Activated T-cell treated with anti-CD3 and anti-CD28 coated beads for 24 hours (primary cell): ENCODE data around the gene CFAP43.
"Not testable (repeated sequence)": the region's sequence is repeated elsewhere in the genome, so short reads cannot be mapped to it uniquely, and the experiment has no call there.

ENCODE experiments used
- DNase-seq: peaks from one replicate; pipeline ENCODE4 v3.0.0-alpha.2; 2020; ENCODE audit warnings: low read depth

The CFAP43 gene

DNA sequence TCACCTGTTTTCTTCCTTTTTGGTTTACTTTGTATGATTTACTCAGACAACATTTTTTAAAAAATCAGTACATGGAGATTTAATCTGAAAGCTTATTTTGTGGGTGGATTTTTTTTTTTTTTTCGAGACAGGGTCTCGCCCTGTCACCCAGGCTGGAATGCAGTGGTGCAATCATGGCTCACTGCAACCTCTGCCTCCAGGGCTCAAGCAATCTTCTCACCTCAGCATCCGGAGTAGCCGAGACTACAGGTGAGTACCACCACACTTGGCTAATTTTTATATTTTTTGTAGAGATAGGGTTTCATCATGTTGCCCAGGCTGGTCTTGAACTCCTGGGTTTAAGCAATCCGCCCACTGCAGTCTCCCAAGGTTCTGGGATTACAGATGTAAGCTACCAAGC lies 25.1 kb upstream of the CFAP43 start:
- no peak for DNase-seq

DNA sequence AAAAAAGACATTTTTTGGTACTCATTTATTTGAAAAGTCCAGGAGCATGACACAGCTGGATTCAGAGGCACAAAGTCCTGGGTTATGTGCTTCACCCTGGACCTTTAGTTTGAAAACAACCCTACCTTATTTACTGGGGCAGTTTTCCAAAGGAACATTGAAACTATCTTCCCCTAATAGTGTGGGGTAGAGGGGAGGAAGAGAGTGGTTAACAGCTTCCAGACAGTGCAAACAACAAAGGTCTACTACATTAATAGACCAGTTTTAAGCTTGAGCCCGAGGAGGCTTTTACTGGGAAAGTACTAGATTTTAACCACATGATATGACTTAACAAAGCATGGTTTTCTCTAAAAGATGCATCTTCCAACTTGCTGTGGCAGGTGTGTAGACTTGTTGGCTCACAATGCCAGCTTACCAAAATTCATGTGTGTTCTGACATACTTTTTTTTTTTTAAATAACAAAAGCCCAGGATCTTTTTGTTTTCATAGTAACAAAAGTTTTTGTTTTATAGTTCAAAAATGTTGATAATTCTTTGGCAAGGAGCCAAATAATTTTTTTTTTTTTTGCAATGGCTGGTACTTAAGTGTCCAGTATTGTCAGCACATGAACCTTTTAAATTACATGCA lies 24.3 kb upstream of the CFAP43 start:
- no peak for DNase-seq

DNA sequence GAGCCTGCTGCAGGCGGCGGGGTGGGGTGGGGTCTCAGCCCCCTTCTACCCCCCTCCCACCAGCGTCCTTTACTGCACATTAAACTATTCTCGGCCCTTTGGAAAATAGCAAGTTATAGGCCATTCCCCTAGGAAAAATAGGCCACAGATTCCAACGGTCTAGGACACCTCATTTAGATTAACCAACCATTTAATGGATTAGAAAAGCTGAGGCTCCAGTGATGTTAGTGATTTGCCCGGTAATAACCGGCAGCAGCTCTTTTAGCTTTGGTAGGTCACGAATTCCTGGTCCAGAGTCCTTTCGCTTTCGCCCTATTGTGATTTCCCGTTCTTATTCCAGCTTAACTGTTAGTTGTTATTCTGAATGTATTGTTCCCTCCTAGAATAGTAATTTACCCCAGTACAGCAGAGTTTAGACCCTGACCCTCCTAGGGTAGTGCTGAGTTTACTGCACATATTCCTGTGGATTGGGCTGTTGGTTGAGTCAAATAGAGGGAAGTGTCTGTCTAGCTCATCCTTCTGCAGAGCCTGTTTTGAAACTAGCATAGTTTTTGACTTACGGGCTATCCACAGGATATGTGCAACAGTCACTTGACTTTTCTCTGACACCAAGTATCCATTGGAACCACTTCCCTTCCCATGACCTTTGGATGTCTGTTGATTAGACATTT lies 23.3 kb upstream of the CFAP43 start:
- DNase-seq, result no peak

DNA sequence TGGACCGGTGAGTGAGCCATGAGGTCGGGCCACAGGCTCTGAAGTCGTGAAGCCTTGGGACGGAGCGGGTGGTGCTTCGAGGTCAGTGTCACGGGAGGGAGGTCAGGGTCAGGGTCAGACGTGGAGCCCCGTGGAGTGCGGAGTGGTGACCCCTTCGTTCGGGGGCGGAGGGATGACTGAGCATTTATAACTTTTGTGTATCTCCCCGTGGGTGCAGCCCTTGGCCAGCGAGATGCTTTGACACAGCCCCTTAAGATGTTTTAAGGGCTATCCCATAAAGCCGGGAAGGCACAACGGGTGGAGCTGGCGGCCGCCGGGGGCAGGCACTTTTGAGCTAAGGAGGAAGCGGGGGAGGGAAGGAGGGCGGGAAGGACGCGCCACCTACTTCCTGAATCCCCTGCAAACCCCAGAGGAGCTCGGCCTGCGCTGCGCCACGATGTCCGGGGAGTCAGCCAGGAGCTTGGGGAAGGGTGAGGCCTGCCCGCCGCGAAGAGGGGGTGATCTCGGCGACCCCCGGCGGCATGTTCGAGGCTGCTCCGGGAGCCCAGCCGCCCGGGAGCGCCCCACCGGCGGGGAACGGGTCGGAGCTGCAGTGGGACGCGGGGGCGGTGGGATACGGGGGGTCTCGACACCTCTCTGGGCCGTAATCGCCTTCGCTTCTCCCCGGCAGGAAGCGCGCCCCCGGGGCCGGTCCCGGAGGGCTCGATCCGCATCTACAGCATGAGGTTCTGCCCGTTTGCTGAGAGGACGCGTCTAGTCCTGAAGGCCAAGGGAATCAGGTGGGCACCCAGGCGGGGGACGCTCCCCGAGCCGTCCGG lies 22.5 kb upstream of the CFAP43 start, which contains the start of gene GSTO1:
Gene GSTO1, plus strand, starts transcription at position 400 of the 818 bp plus-strand sequence. Its CDS starts 37 bp downstream, at position 437.
- peak; percentile 35 for DNase-seq

DNA sequence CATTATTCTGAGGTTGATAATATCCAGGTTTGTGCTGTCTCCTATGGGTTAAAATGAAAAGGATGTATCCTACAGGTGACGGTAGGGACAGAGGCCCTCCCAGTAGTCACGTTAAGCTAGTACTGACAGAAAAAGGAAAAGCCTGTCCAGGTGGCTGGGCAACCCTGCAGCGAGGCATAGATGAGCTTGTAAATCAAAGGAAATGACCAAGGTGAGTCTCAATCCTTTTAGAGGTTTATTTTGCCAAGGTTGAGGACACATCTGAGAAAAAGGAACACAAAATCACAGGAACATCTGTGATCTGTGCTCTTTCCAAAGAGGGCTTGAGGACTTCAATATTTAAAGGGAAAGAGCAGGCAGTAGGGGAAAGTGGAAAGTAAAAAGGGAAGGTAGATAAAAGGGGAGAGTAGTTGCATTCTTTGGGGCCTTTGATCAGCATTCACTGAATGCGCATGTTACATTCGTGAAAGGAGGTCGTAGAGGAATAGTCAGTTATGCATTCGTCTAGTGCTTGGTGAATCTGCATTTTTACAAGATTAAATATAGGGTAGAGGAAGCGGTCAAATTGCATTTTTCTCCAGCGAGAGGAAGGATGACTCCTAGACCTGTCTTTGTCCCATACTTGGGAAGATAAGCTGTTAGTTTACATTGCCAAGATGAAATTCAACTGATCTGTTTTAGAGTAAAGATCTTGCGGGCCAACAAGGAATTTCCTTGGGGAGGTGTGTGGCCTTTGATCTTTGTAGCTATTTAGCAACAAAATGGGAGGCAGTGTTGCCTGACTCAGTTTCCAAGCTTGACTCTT lies 21.6 kb upstream of the CFAP43 start:
- no peak for DNase-seq

DNA sequence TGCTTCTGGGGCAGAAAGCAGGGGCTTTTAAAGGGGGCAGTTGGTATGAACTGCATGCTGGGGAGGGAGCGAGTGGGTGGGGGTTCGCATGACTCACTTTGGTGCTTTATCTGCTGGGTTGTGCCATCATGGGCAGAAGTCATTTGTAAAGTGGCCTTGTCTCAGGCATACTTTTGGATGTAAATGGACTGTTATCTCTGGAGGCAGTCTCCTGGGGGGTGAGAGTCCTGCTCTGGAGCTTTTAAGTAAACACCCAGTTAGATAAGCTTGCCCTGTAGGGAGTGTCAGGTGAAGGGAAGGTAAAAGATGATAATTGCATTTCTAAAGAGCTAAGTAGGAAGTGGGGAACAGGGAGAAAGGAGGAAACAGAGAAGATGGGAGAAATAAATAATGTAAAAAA lies 20.9 kb upstream of the CFAP43 start:
- DNase-seq, result no peak

DNA sequence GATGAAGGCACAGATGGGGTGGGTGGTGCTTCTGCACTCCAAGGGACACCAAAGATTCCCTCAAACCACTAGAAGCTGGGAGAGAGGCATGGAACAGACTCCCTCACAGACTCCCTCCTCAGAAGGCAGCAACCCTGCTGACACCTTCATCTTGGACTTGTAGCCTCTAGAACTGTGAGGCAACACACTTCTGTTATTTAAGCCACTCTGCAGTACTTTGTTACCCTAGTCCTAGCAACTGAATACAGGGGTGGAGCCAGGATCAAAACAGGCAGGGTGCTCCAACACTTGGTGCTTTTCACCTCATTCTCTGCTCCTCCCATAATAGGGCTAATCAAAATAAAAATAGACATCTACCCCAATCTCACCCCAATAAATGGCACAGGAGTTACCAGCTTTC lies 20.2 kb upstream of the CFAP43 start:
- no peak for DNase-seq

DNA sequence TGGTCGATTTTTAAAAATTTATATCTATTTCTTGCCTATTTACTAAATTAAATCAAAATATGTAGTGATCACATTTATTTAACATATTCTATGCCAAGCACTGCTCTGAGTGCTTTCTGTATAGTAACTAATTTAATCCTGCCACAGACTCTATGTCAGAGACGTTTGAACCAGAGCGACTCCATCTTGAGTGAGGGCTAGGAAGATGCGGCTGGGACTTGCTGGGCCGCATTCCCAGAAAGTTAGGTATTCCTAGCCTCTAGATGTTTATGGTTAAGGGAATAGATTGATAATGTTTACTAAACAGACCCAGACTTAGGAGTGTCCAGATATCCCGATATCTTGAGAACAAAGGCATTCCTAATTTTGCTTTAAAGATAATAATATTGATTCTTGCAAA lies 19.3 kb upstream of the CFAP43 start:
- no peak for DNase-seq

DNA sequence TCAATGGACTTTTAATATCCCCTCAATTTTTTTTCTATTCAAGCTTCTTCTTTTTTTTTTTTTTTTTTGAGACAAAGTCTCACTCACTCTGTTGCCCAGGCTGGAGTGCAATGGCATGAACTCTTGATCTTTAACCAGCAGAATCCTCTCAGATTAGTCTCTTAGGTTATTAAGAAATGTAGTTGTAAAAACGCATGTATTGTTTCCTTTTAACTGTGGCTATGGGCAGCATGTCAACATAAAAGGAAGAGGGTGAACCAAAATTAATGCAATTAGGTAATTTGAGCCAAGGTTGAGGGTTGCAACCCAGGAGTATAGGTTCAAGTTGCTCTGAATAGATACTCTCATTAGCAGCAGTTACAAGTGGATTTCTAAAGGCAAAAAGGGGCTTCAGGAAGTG lies 18.2 kb upstream of the CFAP43 start:
- DNase-seq, result no peak

DNA sequence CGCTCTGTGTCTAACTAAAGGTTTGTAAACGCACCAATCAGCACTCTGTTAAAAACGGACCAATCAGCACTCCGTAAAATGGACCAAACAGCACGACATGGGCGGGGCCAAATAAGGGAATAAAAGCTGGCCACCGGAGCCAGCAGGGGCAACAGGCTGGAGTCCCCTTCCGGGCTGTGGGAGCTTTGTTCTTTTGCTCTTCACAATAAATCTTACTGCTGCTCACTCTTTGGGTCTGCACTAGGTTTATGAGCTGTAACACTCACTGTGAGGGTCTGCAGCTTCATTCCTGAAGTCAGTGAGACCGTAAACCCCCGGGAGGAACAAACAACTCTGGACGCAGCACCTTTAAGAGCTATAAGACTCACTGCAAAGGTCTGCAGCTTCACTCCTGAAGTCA lies 16.8 kb upstream of the CFAP43 start:
- DNase-seq, result not testable (repeated sequence)

DNA sequence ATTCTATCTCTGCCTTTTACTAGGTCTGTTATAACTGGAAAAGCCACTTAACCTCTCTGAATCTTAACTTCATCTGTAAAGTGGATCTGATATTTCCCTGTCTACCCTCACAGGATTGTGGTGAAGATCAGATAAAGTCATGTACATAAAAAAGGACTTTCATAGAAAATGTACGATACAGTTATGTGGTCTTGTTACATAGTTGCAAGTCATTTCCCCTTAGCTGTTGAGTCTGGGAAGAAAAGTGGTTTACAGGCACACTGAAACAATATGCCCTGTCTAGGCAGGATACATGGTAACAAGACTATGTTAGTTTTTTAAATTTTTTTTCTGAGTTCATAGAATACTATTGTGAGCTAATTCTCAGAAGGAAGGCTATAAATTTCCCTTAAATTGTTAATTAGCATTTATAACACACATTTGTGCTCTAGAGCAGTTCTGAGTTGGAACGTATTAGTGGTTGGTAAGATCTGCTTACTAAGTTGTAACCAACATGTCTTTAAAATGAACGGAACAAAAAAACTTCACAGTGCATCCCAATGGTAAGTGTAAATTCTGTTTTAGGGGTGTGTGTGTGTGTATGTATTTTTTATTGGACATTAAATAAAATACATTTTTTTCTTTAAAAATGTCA lies 15.5 kb upstream of the CFAP43 start:
- no peak for DNase-seq

DNA sequence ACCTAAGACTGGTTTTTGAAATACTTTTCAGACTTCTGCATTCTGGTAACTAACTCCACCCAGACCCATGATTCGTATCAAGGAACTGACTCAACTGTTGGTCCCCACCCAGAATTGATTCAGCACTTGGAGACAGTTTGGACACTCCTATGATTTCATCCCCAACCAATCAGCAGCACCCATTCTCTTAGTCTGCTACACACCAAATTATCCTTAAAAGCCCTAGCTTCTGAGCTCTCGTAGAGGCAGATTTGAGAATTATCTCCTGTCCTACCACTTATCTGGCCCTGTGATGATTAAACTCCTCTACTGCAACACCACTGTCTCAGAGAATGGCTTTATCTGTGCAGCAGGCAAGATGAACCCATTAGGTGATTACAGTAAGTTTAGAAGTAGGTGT lies 14.8 kb upstream of the CFAP43 start:
- no peak for DNase-seq

DNA sequence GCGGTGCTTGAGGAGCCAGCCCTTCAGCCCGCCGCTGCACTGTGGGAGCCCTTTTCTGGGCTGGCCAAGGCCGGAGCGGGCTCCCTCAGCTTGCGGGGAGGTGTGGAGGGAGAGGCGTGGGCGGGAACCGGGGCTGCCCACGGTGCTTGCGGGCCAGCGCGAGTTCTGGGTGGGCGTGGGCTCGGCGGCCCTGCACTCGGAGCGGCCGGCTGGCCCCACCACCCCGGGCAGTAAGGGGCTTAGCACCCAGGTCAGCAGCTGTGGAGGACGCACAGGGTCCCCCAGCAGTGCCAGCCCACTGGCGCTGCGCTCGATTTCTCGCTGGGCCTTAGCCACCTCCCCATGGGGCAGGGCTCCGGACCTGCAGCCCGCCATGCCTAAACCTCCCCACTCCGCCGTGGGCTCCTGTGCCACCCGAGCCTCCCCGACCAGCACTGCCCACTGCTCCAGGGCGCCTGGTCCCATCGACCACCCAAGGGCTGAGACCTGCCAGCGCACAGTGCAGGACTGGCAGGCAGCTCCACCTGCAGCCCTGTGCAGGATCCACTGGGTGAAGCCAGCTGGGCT lies 13.0 kb upstream of the CFAP43 start:
- no peak for DNase-seq

DNA sequence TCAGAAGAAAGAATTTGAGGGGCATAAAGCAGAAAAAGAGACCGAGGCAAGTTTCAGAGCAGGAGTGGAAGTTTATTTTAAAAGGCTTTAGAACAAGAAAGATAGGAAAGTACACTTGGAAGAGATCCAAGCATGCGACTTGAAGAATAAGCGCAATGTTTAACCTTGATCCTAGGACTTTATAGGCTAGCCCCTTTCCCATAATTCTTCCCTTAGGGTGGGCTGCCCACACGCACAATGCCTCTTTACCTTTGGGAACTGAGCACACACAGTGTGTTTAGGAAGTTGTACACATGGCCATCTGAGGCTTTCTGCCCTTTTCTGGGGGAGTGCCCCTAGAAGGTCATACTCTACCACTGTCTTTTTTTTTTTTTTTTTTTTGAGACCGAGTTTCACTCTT lies 11.3 kb upstream of the CFAP43 start:
- no peak for DNase-seq

DNA sequence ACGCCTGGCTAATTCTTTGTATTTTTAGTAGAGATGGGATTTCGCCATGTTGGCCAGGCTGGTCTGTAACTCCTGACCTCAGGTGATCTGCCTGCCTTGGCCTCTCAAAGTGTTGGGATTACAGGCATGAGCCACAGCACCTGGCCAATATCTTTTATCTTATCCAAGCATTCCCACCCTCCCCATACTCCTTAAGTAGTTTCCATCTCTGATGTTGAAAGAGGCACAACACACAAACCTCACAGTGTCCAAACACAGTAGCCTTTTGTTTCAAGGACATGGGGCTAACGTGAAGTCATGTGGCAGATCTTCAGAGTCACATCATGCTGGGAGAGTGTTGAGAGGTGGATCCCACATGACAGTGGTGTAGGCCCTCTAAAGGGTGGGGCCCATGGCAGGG lies 10.8 kb upstream of the CFAP43 start:
- DNase-seq, result not testable (repeated sequence)

DNA sequence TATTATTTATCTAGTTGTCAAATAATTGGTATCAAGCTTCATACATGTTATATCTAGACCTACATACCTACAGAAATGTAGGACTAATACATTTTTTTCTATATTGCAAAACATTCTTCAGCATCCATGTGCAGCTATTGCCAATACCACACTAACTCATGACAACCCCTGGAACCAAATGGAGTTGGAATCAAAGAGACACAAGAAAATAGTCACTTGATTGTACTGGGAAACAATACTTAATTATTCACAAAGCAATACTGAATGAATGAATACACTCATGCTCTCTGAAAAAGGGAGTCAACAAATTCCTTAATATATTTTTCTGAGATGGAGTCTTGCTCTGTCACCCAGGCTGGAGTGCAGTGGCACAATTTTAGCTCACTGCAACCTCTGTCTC lies 10.4 kb upstream of the CFAP43 start:
- no peak for DNase-seq

DNA sequence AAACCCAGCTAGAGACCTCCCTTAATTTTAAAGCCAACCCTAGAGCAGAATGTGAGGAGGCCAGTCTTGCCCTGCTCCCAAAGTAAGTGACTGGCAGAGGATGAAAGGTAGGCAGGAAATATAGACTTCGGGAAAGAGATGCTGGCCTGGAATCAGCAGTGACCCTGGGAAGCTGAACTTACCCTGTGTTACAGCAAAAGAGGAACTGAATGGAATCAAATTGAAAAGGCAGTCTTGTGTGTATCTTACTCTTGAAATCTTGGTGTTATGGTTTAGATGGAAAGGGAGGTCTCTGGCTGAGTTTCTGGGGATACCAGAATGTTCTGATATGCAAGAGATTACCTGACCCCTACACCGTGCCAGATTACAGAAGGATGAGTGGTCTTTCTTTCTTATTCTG lies 7.9 kb upstream of the CFAP43 start:
- DNase-seq, result no peak

DNA sequence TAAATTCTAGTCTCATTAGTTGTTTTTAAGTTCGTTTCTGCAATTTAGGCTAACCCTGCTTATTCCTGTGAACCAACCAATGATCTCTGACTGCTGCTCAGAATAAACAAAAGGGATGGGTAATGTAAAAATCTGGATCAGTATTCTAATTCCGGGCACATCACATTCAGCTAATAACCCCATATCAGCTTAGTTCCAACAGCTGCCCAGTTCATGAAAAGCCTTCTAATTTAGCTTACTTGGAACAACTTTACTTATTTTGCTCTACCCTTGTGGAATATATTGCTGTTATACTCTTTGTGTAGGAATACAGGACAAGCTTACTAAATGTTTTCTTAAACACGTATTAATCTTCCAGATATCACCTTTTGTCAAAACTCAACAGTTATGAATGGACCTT lies 3.6 kb upstream of the CFAP43 start:
- DNase-seq, result no peak

DNA sequence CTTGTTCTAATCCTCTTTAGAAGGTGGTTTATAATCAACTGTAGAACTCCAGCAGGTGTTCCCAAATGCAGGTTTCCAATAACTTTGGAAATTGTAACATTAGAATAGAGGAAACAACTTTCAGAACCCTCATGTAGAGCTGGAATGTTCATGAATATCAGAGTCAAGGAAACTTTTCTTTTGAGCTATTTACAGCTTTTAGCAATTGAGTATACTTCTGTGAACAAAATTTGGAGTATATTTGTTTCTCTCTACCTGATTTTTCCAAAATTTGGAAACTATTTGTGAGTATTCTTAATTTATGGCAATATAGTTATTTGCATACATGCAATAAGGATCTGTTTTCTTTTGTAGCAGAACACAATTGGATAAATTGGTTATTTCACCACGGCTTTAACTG lies 2.8 kb upstream of the CFAP43 start:
- no peak for DNase-seq

DNA sequence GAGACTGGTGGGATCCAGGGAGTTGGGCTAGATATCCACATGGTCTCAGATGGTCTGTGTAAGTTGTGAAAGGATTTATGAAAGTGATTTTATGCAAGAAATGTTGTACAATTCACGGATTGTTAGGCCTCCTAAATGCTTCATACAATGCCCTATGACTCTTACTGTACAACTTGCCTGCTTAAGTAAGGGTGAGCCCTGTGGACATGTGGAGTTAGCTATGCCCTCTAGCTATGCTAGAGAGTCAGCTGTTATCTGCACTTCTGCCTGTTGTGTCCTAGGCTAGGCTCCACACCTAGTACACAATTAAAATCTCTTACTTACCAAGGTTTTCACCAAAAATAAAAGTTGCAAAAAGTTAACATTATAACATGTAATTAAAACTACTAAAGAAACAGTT lies 1.7 kb upstream of the CFAP43 start:
- no peak for DNase-seq

DNA sequence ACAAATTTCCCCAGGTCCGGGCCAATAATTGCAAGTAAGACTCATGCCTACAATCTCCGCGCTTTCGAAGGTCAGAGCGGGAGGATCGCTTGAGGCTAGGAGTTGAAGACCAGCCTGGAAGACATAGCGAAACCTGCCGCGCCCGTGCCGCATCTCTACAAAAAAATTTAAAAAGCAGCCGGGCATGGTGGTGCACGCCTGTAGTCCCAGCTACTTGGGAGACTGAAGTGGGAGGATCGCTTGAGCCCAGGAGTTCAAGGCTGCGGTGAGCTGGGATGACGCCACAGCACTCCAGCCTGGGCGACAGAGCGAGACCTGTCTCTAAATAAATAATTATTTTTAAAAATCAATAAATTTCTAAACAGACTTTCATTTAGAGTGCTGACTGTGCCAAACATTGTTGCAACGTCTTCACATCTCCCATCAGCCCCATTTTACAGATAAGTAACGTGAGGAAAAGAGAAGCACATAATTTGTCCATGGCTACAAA lies 494 bp upstream of the CFAP43 start:
- DNase-seq, result no peak
